HUES6 (cell line): ENCODE data around the gene PAPLN.

Experiments
- H3K27ac ChIP-seq: 2 replicates; pipeline ENCODE4 v1.7.0; 2013; ENCODE audit warnings: low read depth, mild to moderate bottlenecking, low read length, inconsistent platforms
- H3K27me3 ChIP-seq: 2 replicates; pipeline ENCODE4 v1.6.1; 2013; ENCODE audit warnings: low read length; ENCODE audit not compliant: control insufficient read depth, insufficient read depth
- H3K36me3 ChIP-seq: 2 replicates; pipeline ENCODE4 v1.6.1; 2013; ENCODE audit warnings: low read length; ENCODE audit not compliant: control insufficient read depth, insufficient read depth
- H3K4me1 ChIP-seq: 2 replicates; pipeline ENCODE4 v1.6.1; 2013; ENCODE audit warnings: low read length; ENCODE audit not compliant: control insufficient read depth, insufficient read depth
- H3K4me3 ChIP-seq: 2 replicates; pipeline ENCODE4 v1.5.1; 2013; ENCODE audit warnings: low read depth, low read length
- H3K9ac ChIP-seq: one replicate; pipeline ENCODE4 v1.6.1; 2013; ENCODE audit warnings: mild to moderate bottlenecking, low read length
- H3K9me3 ChIP-seq: 2 replicates; pipeline ENCODE4 v1.6.1; 2013; ENCODE audit warnings: low read depth, low read length; ENCODE audit not compliant: control insufficient read depth, insufficient read depth

The PAPLN gene

DNA sequence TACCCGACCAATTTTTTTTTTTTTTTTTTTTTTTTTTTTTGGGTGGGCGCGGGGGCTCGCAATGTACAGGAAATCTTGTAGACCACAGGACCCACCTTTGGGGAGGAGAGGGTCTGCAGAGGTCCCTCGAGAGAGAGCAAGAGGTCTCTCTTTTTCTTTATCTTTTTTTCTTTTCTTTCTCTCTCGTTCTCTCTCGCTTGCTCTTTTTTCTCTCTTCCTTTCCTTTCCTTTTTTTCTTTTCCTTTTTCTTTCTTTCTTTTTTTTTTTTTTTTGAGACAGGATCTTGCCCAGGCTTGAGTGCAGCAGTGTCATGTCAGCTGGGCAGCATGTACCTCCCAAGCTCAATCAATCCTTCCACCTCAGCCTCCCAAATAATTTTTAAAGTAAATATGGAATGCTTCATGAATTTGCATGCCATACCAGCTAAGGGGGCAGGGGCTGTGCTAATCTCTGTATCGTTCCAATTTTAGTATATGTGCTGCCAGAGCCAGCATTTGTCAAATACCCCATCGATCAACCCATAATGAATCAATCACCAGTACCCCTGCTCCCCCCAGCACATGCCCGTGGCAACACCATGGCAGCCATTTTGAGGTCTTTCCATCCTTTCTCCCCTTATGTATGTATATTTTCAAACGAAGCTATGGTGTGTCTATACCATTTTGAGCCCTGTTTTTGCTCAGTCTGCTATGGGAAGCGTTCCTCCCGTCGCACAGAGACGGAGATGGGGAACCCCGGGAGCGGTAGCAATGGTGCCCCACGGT is 9.3 kb downstream of the PAPLN start:
- H3K9me3 ChIP-seq = no peaks in the 10 kb centered on the region
- H3K27me3 ChIP-seq = peaks cover 21% of the 10 kb centered on the region
- 0 out of 2 replicates have a peak, but pooled peaks cover 9% of the 10 kb centered on the region for H3K4me1 ChIP-seq
- no peak overlapping the region for H3K27ac ChIP-seq
- H3K4me3 ChIP-seq = peak overlapping the region; percentile 80
- H3K9ac ChIP-seq = no peak overlapping the region
- no peaks in the 10 kb centered on the region; the same call in 1 of the 2 replicates for H3K36me3 ChIP-seq

DNA sequence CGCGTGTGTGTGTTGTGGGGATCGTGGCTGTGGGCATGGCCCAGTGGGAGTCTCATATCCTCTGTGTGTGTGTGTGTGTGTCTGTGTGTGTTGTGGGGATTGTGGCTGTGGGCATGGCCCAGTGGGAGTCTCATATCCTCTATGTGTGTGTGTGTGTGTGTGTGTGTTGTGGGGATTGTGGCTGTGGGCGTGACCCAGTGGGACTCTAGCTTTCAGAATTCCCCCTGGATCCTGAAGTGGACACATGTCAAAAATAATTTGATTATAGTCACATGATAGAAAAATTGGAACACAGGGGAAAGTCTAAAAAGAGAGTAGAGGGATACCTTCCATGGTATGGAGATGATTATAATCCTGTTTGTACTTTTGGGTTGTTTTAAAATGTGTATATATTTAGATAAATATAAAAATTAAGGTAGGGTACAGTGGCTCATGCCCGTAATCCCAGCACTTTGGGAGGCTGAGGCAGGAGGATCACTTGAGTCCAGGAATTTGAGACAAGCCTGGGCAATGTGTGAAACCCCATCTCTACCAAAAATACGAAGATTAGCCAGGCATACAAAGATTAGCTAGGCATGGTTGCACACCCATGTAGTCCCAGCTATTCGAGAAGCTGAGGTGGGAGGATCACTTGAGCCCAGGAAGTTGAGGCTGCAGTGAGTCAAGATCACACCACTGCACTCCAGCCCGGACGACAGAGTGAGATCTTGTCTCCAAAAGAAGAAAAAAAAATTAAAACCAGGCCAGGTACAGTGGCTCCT is 11.0 kb downstream of the PAPLN start:
- Histone ChIP-seq H3K4me3 (no peak overlapping the region), H3K9ac (no peak overlapping the region), H3K27ac (no peak overlapping the region)

GRCh38 chr14:73249108-73249507 is 11.8 kb downstream of the PAPLN start:
- H3K36me3 ChIP-seq = no peaks in the 10 kb centered on the region; the same call in 1 of the 2 replicates
- peaks cover 12% of the 10 kb centered on the region for H3K27me3 ChIP-seq
- 0 out of 2 replicates have a peak, but pooled peaks cover 4% of the 10 kb centered on the region for H3K4me1 ChIP-seq
- H3K9me3 ChIP-seq = no peaks in the 10 kb centered on the region
- H3K27ac ChIP-seq = no peak overlapping the region
- no peak overlapping the region for H3K9ac ChIP-seq
- H3K4me3 ChIP-seq = no peak overlapping the region

More for the DNA sequence above, 11.0 kb downstream of the PAPLN start:
- Histone ChIP-seq H3K36me3 (no peaks in the 10 kb centered on the region; the same call in 1 of the 2 replicates), H3K4me1 (0 out of 2 replicates have a peak, but pooled peaks cover 4% of the 10 kb centered on the region), H3K9me3 (no peaks in the 10 kb centered on the region), H3K27me3 (peaks cover 14% of the 10 kb centered on the region)

DNA sequence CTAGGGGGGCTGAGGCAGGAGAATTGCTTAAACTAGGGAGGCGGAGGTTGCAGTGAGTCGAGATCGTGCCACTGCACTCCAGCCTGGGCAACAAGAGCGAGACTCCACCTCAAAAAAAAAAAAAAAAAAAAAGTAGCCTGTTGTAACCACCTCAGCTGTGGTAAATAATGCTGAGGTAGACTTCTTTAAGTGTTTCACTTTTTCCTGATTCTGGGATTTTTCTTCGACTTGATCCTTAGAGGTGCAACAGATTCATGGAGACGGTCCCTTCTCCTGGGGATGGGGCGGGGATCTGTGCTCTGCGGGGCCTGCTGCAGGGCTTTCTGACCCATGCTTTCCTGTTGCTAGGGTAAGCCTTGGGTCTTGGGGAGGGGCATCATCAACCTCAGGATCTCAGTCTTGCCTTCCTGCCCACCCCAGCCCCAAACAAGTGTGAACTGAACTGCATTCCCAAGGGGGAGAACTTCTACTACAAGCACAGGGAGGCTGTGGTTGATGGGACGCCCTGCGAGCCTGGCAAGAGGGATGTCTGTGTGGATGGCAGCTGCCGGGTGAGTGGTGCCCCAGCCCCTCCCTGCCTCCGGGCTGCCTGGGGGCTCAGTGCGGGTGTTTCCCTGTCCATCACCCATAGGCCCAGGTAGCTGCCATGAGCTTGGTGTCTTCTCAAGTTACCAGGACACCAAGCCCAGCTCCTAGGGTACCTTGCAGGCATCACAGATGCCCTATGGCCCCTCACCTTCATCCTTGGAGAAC is 12.4 kb downstream of the PAPLN start:
- H3K27ac ChIP-seq = no peak overlapping the region
- no peaks in the 10 kb centered on the region for H3K9me3 ChIP-seq
- H3K36me3 ChIP-seq = no peaks in the 10 kb centered on the region; the same call in 1 of the 2 replicates
- peaks cover 10% of the 10 kb centered on the region for H3K27me3 ChIP-seq
- H3K4me3 ChIP-seq = no peak overlapping the region
- no peak overlapping the region for H3K9ac ChIP-seq
- 0 out of 2 replicates have a peak, but pooled peaks cover 4% of the 10 kb centered on the region for H3K4me1 ChIP-seq

- 0 out of 2 replicates have a peak, but pooled peaks cover 4% of the 10 kb centered on the region for H3K4me1 ChIP-seq
- H3K27me3 ChIP-seq = peaks cover 4% of the 10 kb centered on the region; the same call in 1 of the 2 replicates
- H3K9ac ChIP-seq = no peak overlapping the region
- no peaks in the 10 kb centered on the region; the same call in 1 of the 2 replicates for H3K36me3 ChIP-seq
- no peak overlapping the region for H3K27ac ChIP-seq
- H3K9me3 ChIP-seq = no peaks in the 10 kb centered on the region
- no peak overlapping the region for H3K4me3 ChIP-seq
These were observed 13.0 kb downstream of the PAPLN start for GRCh38 chr14:73250317-73250713.

GRCh38 chr14:73250781-73251500 is 13.6 kb downstream of the PAPLN start:
- 0 out of 2 replicates have a peak, but pooled peaks cover 4% of the 10 kb centered on the region for H3K4me1 ChIP-seq
- H3K4me3 ChIP-seq = no peak overlapping the region
- no peaks in the 10 kb centered on the region; the same call in 1 of the 2 replicates for H3K36me3 ChIP-seq
- H3K27ac ChIP-seq = no peak overlapping the region
- H3K27me3 ChIP-seq = no peaks in the 10 kb centered on the region
- H3K9me3 ChIP-seq = no peaks in the 10 kb centered on the region
- no peak overlapping the region for H3K9ac ChIP-seq

- no peaks in the 10 kb centered on the region for H3K9me3 ChIP-seq
- no peak overlapping the region for H3K4me3 ChIP-seq
- H3K27ac ChIP-seq = no peak overlapping the region
- no peaks in the 10 kb centered on the region for H3K27me3 ChIP-seq
- H3K4me1 ChIP-seq = 0 out of 2 replicates have a peak, but pooled peaks cover 4% of the 10 kb centered on the region
- no peak overlapping the region for H3K9ac ChIP-seq
- H3K36me3 ChIP-seq = no peaks in the 10 kb centered on the region; the same call in 1 of the 2 replicates
These were observed 14.4 kb downstream of the PAPLN start for GRCh38 chr14:73251516-73252215.

- H3K4me3 ChIP-seq = no peak overlapping the region
- H3K36me3 ChIP-seq = no peaks in the 10 kb centered on the region; the same call in 1 of the 2 replicates
- no peaks in the 10 kb centered on the region for H3K4me1 ChIP-seq
- H3K9ac ChIP-seq = no peak overlapping the region
- no peaks in the 10 kb centered on the region for H3K27me3 ChIP-seq
- no peaks in the 10 kb centered on the region for H3K9me3 ChIP-seq
- no peak overlapping the region for H3K27ac ChIP-seq
These were observed 15.4 kb downstream of the PAPLN start for GRCh38 chr14:73252491-73253322.

GRCh38 chr14:73253323-73253610 is 16.0 kb downstream of the PAPLN start:
- H3K9ac ChIP-seq = no peak overlapping the region
- no peak overlapping the region for H3K27ac ChIP-seq
- no peak overlapping the region for H3K4me3 ChIP-seq
- no peaks in the 10 kb centered on the region for H3K27me3 ChIP-seq
- no peaks in the 10 kb centered on the region for H3K4me1 ChIP-seq
- no peaks in the 10 kb centered on the region for H3K9me3 ChIP-seq
- no peaks in the 10 kb centered on the region; the same call in 1 of the 2 replicates for H3K36me3 ChIP-seq
